Caco-2 (cell line): Measurements from ENCODE around the gene CAMK1D. TPM values are rescaled to one million over a fixed set of nuclear protein-coding genes. Genes with fewer than 3 reads are reported as not detected.
"Not testable (repeated sequence)": the region's sequence is repeated elsewhere in the genome, so short reads cannot be mapped to it uniquely, and the experiment has no call there.

ENCODE experiments used
- BruUV-seq: library from RNA; stranded (reverse); fragments of 400-500 nt; replicated peaks from 2 replicates; lab custom pipeline; 2021; lab: Mats Ljungman, UMichigan
- CTCF ChIA-PET: fragments of 300-600 bp; sonication (Branson Sonifier 250); formaldehyde crosslinking; loops from one replicate; lab custom pipeline; 2022; ENCODE audit warnings: antibody characterized with exemption; lab: Charles Lee
- POLR2A ChIA-PET: fragments of 300-600 bp; sonication (Branson Sonifier 250); formaldehyde crosslinking; loops from one replicate; lab custom pipeline; 2022; ENCODE audit warnings: antibody characterized with exemption; lab: Charles Lee
- DNase-seq, 2 experiments: peaks; one replicate each; pipeline versions ENCODE4 v3.0.0 to v3.0.0-alpha.2; 2020 to 2022
- H3K27me3 ChIP-seq: replicated peaks from 2 replicates; pipeline ENCODE4 v1.6.0; 2011; ENCODE audit warnings: low read length; ENCODE audit not compliant: control insufficient read depth, insufficient read depth
- H3K36me3 ChIP-seq: 2 replicates; pipeline ENCODE4 v1.5.1; 2011; ENCODE audit warnings: low read length; ENCODE audit not compliant: control insufficient read depth, insufficient read depth
- H3K4me1 ChIP-seq: fragments of 250-450 bp; sonication (Bioruptor Pico); 2 replicates; pipeline ENCODE4 v1.5.1; 2020; ENCODE audit warnings: mild to moderate bottlenecking
- H3K4me3 ChIP-seq: 2 replicates; pipeline ENCODE4 v1.5.1; 2011; ENCODE audit warnings: low read depth, mild to moderate bottlenecking, control low read depth, low read length
- H3K9me3 ChIP-seq: fragments of 250-450 bp; sonication (Bioruptor Pico); 2 replicates; pipeline ENCODE4 v1.5.1; 2020; ENCODE audit warnings: mild to moderate bottlenecking, moderate library complexity
- H3K27ac Mint-ChIP-seq: one replicate; pipeline ENCODE4 v1.8.0; 2022; ENCODE audit warnings: mixed read lengths; ENCODE audit not compliant: unreplicated experiment
- H3K27me3 Mint-ChIP-seq: one replicate; pipeline ENCODE4 v1.8.0; 2022; ENCODE audit warnings: mixed read lengths; ENCODE audit not compliant: insufficient read depth, unreplicated experiment
- H3K36me3 Mint-ChIP-seq: one replicate; pipeline ENCODE4 v1.8.0; 2022; ENCODE audit warnings: mild to moderate bottlenecking, mixed read lengths; ENCODE audit not compliant: insufficient read depth, unreplicated experiment
- H3K4me1 Mint-ChIP-seq: one replicate; pipeline ENCODE4 v1.8.0; 2022; ENCODE audit warnings: low read depth, mixed read lengths; ENCODE audit not compliant: unreplicated experiment
- H3K4me3 Mint-ChIP-seq: one replicate; pipeline ENCODE4 v1.8.0; 2022; ENCODE audit warnings: mild to moderate bottlenecking, moderate library complexity, mixed read lengths; ENCODE audit not compliant: unreplicated experiment
- H3K9me3 Mint-ChIP-seq: one replicate; pipeline ENCODE4 v1.8.0; 2022; ENCODE audit warnings: mixed read lengths; ENCODE audit not compliant: unreplicated experiment
- intact Hi-C: fragments of 100-400 bp; cut with micrococcal nuclease; formaldehyde crosslinking; loops from one replicate; pipeline ENCODE4 v1.10.0; 2022; ENCODE audit not compliant: unreplicated experiment
- total RNA-seq: library from RNA; stranded (reverse); gene quantifications from 2 replicates; pipeline ENCODE4 v1.2.3, GENCODE V29; 2022
- TF ChIP-seq, protein P1 (sequence below), 2 experiments: fragments of 200-600 bp in 1 of 2; IDR thresholded peaks; 1 replicate in 1 of 2; 2 replicates in 1 of 2; pipeline versions ENCODE4 v1.5.1 to v1.8.0; 2011 to 2022; ENCODE audit warnings: antibody characterized with exemption in 1 of 2, control low read depth in 1 of 2, inconsistent platforms in 1 of 2, low read depth in 1 of 2, low read length in 1 of 2, mild to moderate bottlenecking in 1 of 2, moderate library complexity in 1 of 2; ENCODE audit not compliant: insufficient read depth in 1 of 2, severe bottlenecking in 1 of 2, unreplicated experiment in 1 of 2

The CAMK1D gene
- total RNA-seq, 1 experiment from 2014 or later = 10.9 TPM

DNA sequence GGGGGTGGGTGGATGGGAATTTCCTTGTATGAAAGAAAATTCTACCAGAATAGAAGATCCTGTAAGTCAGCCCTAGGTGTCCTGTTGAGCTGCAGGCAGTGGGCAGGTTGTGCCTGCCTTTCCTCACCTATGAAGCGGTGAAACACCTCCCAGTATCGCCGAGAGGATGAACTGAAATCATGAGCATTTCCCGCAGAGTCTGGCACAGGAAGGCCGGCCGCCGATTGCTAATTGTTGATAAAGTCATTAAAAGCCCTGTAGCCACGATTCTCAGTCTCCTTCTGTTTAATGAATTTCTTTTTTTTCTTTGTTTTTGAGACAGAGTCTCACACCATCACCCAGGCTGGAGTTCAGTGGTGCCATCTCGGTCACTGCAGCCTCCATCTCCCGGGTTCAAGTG lies 142.1 kb downstream of the CAMK1D start:
- ChIA-PET POLR2A (no interaction called here), CTCF (no interaction called here)
- no peak for DNase-seq
- TF ChIP-seq, protein P1, sequence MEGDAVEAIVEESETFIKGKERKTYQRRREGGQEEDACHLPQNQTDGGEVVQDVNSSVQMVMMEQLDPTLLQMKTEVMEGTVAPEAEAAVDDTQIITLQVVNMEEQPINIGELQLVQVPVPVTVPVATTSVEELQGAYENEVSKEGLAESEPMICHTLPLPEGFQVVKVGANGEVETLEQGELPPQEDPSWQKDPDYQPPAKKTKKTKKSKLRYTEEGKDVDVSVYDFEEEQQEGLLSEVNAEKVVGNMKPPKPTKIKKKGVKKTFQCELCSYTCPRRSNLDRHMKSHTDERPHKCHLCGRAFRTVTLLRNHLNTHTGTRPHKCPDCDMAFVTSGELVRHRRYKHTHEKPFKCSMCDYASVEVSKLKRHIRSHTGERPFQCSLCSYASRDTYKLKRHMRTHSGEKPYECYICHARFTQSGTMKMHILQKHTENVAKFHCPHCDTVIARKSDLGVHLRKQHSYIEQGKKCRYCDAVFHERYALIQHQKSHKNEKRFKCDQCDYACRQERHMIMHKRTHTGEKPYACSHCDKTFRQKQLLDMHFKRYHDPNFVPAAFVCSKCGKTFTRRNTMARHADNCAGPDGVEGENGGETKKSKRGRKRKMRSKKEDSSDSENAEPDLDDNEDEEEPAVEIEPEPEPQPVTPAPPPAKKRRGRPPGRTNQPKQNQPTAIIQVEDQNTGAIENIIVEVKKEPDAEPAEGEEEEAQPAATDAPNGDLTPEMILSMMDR (IDR thresholded peaks at IDR 0.05; ENCODE audit: insufficient read depth in 1 of 2, low read depth in 1 of 2, low read length in 1 of 2, severe bottlenecking in 1 of 2, unreplicated experiment in 1 of 2) = no peak
- Histone ChIP-seq H3K27me3 (no peaks in the 10 kb centered on the region), H3K36me3 (no peaks in the 10 kb centered on the region), H3K4me3 (no peak overlapping the region), H3K4me1 (peaks cover 14% of the 10 kb centered on the region), H3K9me3 (no peaks in the 10 kb centered on the region)
- Mint-ChIP-seq H3K4me1 (peaks cover 16% of the 10 kb centered on the region), H3K27ac (no peak overlapping the region), H3K4me3 (no peak overlapping the region), H3K36me3 (no peaks in the 10 kb centered on the region), H3K9me3 (no peaks in the 10 kb centered on the region), H3K27me3 (no peaks in the 10 kb centered on the region)
- intact Hi-C loops = no loop called here
- BruUV-seq = no TSS peak

- DNase-seq = no peak
- TF ChIP-seq, protein P1 (IDR thresholded peaks at IDR 0.05; ENCODE audit: insufficient read depth in 1 of 2, low read depth in 1 of 2, low read length in 1 of 2, severe bottlenecking in 1 of 2, unreplicated experiment in 1 of 2) = no peak
- H3K9me3 Mint-ChIP-seq = no peaks in the 10 kb centered on the region
- Histone ChIP-seq H3K4me1 (peaks cover 14% of the 10 kb centered on the region), H3K27me3 (no peaks in the 10 kb centered on the region), H3K4me3 (no peak overlapping the region), H3K9me3 (no peaks in the 10 kb centered on the region), H3K36me3 (no peaks in the 10 kb centered on the region)
- CTCF ChIA-PET = no interaction called here
- H3K4me3 Mint-ChIP-seq = no peak overlapping the region
- POLR2A ChIA-PET = no interaction called here
- no peak overlapping the region for H3K27ac Mint-ChIP-seq
- no peaks in the 10 kb centered on the region for H3K27me3 Mint-ChIP-seq
- H3K36me3 Mint-ChIP-seq = no peaks in the 10 kb centered on the region
- peaks cover 16% of the 10 kb centered on the region for H3K4me1 Mint-ChIP-seq
- BruUV-seq = no TSS peak
- intact Hi-C loops = no loop called here
Observed at GRCh38 chr10:12492016-12492415, 142.7 kb downstream of the CAMK1D start.

DNA sequence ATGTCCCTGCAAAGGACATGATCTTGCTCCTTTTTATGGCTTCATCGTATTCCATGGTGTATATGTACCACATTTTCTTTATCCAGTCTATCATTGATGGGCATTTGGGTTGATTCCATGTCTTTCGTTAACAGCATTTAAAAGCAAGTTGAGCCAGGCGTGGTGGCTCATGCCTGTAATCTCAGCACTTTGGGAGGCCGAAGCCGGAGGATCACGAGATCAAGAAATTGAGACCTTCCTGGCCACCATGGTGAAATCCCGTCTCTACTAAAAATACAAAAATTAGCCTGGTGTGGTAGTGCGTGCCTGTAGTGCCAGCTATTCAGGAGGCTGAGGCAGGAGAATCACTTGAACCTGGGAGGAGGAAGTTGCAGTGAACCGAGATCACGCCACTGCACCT lies 147.7 kb downstream of the CAMK1D start:
- H3K4me3 Mint-ChIP-seq, BruUV-seq, H3K27ac Mint-ChIP-seq, intact Hi-C loops, H3K4me3 ChIP-seq, H3K9me3 ChIP-seq, H3K27me3 Mint-ChIP-seq, CTCF ChIA-PET, POLR2A ChIA-PET, H3K36me3 ChIP-seq, H3K27me3 ChIP-seq: not testable (repeated sequence)
- H3K4me1 Mint-ChIP-seq = peaks cover 27% of the 10 kb centered on the region
- H3K4me1 ChIP-seq = peaks cover 39% of the 10 kb centered on the region
- H3K9me3 Mint-ChIP-seq = peaks cover 18% of the 10 kb centered on the region
- H3K36me3 Mint-ChIP-seq = peaks cover 19% of the 10 kb centered on the region
- DNase-seq = peak in 1 of 2 experiments; percentile 5
